ENCODE results near the gene CSNK2B. TPM values are rescaled to one million over a fixed set of nuclear protein-coding genes. Genes with fewer than 3 reads are reported as not detected.

Gene CSNK2B
- total and polyA plus RNA-seq, 9 of the 15 experiments (the other 6 are each of a cell fraction or from before 2014, with no cell fraction given), result 120 to 1,126 (median 529) TPM

DNA sequence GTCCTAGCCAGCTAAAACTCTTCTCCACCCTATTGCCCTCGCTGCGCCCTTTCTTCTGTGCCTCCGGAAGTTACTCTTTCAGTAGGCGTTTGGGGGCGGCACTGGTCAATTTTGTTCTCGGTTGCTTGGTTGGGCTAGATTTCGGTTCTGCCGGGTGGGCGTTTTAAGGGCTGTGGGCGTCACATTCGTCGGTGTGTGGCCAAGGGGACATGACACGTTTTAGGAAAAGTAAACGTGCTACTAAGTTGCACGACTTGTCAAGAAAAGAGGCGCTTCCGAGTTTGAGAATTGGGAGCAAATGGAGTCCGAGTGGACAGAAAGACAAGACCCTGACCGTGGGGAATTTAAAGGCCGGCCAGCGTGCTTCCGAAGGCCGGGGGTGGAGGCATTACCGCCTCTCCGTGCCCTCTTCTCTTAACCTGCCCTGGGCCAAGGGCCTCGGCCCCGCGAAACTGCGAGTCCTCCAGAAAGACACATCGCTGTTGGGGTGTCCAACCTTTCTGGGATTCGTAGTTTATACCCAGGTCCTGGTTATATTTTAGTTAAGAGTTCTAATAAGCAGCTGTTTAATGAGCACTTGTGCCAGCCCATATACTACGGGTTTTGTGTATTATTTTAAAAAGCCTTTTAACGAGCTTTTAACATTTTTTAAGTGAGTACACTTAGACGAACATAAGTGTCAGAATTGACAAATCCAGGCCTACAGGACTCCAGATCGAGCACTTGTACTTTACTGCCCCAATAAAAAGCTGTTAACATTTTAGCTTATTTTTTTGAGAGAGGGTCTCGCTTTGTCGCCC is 12.8 kb upstream of the CSNK2B start (continued):
- TF ChIP-seq, protein P1, sequence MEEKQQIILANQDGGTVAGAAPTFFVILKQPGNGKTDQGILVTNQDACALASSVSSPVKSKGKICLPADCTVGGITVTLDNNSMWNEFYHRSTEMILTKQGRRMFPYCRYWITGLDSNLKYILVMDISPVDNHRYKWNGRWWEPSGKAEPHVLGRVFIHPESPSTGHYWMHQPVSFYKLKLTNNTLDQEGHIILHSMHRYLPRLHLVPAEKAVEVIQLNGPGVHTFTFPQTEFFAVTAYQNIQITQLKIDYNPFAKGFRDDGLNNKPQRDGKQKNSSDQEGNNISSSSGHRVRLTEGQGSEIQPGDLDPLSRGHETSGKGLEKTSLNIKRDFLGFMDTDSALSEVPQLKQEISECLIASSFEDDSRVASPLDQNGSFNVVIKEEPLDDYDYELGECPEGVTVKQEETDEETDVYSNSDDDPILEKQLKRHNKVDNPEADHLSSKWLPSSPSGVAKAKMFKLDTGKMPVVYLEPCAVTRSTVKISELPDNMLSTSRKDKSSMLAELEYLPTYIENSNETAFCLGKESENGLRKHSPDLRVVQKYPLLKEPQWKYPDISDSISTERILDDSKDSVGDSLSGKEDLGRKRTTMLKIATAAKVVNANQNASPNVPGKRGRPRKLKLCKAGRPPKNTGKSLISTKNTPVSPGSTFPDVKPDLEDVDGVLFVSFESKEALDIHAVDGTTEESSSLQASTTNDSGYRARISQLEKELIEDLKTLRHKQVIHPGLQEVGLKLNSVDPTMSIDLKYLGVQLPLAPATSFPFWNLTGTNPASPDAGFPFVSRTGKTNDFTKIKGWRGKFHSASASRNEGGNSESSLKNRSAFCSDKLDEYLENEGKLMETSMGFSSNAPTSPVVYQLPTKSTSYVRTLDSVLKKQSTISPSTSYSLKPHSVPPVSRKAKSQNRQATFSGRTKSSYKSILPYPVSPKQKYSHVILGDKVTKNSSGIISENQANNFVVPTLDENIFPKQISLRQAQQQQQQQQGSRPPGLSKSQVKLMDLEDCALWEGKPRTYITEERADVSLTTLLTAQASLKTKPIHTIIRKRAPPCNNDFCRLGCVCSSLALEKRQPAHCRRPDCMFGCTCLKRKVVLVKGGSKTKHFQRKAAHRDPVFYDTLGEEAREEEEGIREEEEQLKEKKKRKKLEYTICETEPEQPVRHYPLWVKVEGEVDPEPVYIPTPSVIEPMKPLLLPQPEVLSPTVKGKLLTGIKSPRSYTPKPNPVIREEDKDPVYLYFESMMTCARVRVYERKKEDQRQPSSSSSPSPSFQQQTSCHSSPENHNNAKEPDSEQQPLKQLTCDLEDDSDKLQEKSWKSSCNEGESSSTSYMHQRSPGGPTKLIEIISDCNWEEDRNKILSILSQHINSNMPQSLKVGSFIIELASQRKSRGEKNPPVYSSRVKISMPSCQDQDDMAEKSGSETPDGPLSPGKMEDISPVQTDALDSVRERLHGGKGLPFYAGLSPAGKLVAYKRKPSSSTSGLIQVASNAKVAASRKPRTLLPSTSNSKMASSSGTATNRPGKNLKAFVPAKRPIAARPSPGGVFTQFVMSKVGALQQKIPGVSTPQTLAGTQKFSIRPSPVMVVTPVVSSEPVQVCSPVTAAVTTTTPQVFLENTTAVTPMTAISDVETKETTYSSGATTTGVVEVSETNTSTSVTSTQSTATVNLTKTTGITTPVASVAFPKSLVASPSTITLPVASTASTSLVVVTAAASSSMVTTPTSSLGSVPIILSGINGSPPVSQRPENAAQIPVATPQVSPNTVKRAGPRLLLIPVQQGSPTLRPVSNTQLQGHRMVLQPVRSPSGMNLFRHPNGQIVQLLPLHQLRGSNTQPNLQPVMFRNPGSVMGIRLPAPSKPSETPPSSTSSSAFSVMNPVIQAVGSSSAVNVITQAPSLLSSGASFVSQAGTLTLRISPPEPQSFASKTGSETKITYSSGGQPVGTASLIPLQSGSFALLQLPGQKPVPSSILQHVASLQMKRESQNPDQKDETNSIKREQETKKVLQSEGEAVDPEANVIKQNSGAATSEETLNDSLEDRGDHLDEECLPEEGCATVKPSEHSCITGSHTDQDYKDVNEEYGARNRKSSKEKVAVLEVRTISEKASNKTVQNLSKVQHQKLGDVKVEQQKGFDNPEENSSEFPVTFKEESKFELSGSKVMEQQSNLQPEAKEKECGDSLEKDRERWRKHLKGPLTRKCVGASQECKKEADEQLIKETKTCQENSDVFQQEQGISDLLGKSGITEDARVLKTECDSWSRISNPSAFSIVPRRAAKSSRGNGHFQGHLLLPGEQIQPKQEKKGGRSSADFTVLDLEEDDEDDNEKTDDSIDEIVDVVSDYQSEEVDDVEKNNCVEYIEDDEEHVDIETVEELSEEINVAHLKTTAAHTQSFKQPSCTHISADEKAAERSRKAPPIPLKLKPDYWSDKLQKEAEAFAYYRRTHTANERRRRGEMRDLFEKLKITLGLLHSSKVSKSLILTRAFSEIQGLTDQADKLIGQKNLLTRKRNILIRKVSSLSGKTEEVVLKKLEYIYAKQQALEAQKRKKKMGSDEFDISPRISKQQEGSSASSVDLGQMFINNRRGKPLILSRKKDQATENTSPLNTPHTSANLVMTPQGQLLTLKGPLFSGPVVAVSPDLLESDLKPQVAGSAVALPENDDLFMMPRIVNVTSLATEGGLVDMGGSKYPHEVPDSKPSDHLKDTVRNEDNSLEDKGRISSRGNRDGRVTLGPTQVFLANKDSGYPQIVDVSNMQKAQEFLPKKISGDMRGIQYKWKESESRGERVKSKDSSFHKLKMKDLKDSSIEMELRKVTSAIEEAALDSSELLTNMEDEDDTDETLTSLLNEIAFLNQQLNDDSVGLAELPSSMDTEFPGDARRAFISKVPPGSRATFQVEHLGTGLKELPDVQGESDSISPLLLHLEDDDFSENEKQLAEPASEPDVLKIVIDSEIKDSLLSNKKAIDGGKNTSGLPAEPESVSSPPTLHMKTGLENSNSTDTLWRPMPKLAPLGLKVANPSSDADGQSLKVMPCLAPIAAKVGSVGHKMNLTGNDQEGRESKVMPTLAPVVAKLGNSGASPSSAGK (IDR thresholded peaks at IDR 0.05), result no peak
- no peak; a peak in 1 of 4 replicates for TF ChIP-seq RCOR1 (IDR thresholded peaks at IDR 0.05; ENCODE audit: borderline replicate concordance in 1 of 2, low read depth in 2 of 2, low read length in 2 of 2)
- peak; percentile 36 for TF ChIP-seq NCOA4 (IDR thresholded peaks at IDR 0.05; ENCODE audit: partially characterized antibody)
- 0 out of 2 replicates have a peak, but pooled peaks have one; percentile 54 for TF ChIP-seq KDM2B (CRISPR knock-in tag; IDR thresholded peaks at IDR 0.05)
- TF ChIP-seq, protein P2, sequence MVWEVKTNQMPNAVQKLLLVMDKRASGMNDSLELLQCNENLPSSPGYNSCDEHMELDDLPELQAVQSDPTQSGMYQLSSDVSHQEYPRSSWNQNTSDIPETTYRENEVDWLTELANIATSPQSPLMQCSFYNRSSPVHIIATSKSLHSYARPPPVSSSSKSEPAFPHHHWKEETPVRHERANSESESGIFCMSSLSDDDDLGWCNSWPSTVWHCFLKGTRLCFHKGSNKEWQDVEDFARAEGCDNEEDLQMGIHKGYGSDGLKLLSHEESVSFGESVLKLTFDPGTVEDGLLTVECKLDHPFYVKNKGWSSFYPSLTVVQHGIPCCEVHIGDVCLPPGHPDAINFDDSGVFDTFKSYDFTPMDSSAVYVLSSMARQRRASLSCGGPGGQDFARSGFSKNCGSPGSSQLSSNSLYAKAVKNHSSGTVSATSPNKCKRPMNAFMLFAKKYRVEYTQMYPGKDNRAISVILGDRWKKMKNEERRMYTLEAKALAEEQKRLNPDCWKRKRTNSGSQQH (CRISPR knock-in tag; IDR thresholded peaks at IDR 0.05), result peak; percentile 56; the same call in 1 of the 2 replicates
- TF ChIP-seq PYGO2 (tag; IDR thresholded peaks at IDR 0.05), result 0 out of 2 replicates have a peak, but pooled peaks have one; percentile 26
- no peak; the same call in 1 of the 2 replicates for TF ChIP-seq ZNF263 (CRISPR knock-in tag; IDR thresholded peaks at IDR 0.05; ENCODE audit: borderline replicate concordance)
- TF ChIP-seq, protein P3, sequence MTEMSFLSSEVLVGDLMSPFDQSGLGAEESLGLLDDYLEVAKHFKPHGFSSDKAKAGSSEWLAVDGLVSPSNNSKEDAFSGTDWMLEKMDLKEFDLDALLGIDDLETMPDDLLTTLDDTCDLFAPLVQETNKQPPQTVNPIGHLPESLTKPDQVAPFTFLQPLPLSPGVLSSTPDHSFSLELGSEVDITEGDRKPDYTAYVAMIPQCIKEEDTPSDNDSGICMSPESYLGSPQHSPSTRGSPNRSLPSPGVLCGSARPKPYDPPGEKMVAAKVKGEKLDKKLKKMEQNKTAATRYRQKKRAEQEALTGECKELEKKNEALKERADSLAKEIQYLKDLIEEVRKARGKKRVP (CRISPR knock-in tag; IDR thresholded peaks at IDR 0.05), result 0 out of 2 replicates have a peak, but pooled peaks have one; percentile 48
- TF ChIP-seq KLF13 (tag; IDR thresholded peaks at IDR 0.05; ENCODE audit: borderline replicate concordance, low read depth), result peak; percentile 60
- TF ChIP-seq MAZ (CRISPR knock-in tag; conservative IDR thresholded peaks at IDR 0.05 in 1 of 2, IDR thresholded peaks at IDR 0.05 in 1 of 2), result no peak; a peak in 1 of 4 replicates
- TF ChIP-seq ASH1L (IDR thresholded peaks at IDR 0.05; ENCODE audit: borderline replicate concordance, low read depth, partially characterized antibody), result peak; percentile 65
